HEK293T (cell line): ENCODE measurements around the gene RMDN3.

Source experiments
- BHLHE40 ChIP-seq: fragments of 450-650 bp; IDR thresholded peaks from 2 replicates; pipeline ENCODE4 v1.6.1; 2016; ENCODE audit warnings: mild to moderate bottlenecking, moderate library complexity, borderline replicate concordance
- FOXA1 ChIP-seq: fragments of 450-650 bp; IDR thresholded peaks from 2 replicates; pipeline ENCODE4 v1.6.1; 2016; ENCODE audit warnings: mild to moderate bottlenecking
- FOXK2 ChIP-seq: fragments of 450-650 bp; IDR thresholded peaks from 2 replicates; pipeline ENCODE4 v1.6.1; 2016; ENCODE audit warnings: mild to moderate bottlenecking
- FOXM1 ChIP-seq: fragments of 450-650 bp; IDR thresholded peaks from 2 replicates; pipeline ENCODE4 v1.6.1; 2017; ENCODE audit warnings: mild to moderate bottlenecking, borderline replicate concordance
- NFRKB ChIP-seq: fragments of 450-650 bp; IDR thresholded peaks from 2 replicates; pipeline ENCODE4 v1.6.1; 2016; ENCODE audit warnings: mild to moderate bottlenecking, moderate library complexity
- SP1 ChIP-seq: fragments of 450-650 bp; IDR thresholded peaks from 2 replicates; pipeline ENCODE4 v1.6.1; 2017
- TARDBP ChIP-seq: fragments of 450-650 bp; IDR thresholded peaks from 2 replicates; pipeline ENCODE4 v1.6.1; 2016
- ZNF384 ChIP-seq: fragments of 450-650 bp; IDR thresholded peaks from 2 replicates; pipeline ENCODE4 v1.6.1; 2016
- TF ChIP-seq, protein P1 (sequence below): fragments of 450-650 bp; IDR thresholded peaks from 2 replicates; pipeline ENCODE4 v1.6.1; 2016

DNA sequence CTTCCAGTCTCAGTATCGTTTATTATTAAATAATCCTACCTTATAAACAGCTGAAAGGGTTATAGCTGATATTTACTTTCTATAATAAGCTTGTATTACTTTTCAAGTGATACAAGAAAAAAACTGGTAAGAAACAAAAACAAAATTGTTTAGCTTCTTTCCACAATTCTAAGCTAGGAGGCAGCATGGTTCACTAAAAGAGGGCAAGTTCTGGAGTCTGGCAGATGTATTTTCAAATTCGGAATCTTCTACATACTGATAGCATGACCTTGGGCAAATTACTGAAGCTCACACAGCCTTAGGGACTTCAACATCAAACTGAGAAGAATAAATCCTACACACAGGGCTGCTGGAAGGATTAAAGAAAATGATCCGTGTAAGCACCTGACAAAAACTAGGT is 30.1 kb upstream of the RMDN3 start:
- TF ChIP-seq ZNF384 (no peak), FOXM1 (no peak), FOXK2 (no peak), FOXA1 (no peak), BHLHE40 (no peak), SP1 (no peak), NFRKB (no peak), TARDBP (no peak)
- TF ChIP-seq, protein P1, sequence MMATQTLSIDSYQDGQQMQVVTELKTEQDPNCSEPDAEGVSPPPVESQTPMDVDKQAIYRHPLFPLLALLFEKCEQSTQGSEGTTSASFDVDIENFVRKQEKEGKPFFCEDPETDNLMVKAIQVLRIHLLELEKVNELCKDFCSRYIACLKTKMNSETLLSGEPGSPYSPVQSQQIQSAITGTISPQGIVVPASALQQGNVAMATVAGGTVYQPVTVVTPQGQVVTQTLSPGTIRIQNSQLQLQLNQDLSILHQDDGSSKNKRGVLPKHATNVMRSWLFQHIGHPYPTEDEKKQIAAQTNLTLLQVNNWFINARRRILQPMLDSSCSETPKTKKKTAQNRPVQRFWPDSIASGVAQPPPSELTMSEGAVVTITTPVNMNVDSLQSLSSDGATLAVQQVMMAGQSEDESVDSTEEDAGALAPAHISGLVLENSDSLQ: no peak
